ENCODE results near the gene PPP4R1.
"Not testable (repeated sequence)": the region's sequence is repeated elsewhere in the genome, so short reads cannot be mapped to it uniquely, and the experiment has no call there.

Gene PPP4R1

DNA sequence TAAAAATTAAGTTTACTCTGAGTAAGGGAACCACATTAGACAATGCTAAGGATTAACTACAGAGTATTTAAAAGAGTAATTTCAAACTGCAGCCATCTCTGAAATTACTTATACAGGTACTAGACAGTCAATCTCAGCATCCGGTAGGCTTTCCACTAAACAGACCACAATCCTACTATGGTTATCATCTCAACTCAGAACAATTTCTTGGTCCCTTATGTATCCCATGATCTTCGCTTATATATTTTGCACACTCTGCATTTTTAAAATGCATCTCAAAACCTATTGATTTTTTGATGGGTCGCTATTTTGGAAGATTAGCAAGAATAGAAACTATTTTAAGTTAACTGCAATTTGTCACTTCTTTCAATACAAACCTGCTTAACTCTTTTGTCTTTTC, 1.4 kb downstream of the PPP4R1 start:
- TF ChIP-seq, protein P1, sequence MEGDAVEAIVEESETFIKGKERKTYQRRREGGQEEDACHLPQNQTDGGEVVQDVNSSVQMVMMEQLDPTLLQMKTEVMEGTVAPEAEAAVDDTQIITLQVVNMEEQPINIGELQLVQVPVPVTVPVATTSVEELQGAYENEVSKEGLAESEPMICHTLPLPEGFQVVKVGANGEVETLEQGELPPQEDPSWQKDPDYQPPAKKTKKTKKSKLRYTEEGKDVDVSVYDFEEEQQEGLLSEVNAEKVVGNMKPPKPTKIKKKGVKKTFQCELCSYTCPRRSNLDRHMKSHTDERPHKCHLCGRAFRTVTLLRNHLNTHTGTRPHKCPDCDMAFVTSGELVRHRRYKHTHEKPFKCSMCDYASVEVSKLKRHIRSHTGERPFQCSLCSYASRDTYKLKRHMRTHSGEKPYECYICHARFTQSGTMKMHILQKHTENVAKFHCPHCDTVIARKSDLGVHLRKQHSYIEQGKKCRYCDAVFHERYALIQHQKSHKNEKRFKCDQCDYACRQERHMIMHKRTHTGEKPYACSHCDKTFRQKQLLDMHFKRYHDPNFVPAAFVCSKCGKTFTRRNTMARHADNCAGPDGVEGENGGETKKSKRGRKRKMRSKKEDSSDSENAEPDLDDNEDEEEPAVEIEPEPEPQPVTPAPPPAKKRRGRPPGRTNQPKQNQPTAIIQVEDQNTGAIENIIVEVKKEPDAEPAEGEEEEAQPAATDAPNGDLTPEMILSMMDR (IDR thresholded peaks at IDR 0.05; ENCODE audit: insufficient read depth, low read length, missing control alignments) = no peak
- ChIA-PET POLR2A (interaction anchor here (0.9 kb wide), 1 partner anchor 60 kb away, joined by 3 read pairs; no protein-coding TSS in a partner anchor), CTCF (interaction anchor here (0.7 to 4.6 kb wide), 11 partner anchors 9 to 530 kb away, joined by 3 to 29 read pairs (median 5); no protein-coding TSS in a partner anchor)
- peak overlapping the region; percentile 71 for H3K4me3 ChIP-seq (ENCODE audit: low read depth, low read length)
- DNase-seq (ENCODE audit: low read depth, low spot score) = no peak

DNA sequence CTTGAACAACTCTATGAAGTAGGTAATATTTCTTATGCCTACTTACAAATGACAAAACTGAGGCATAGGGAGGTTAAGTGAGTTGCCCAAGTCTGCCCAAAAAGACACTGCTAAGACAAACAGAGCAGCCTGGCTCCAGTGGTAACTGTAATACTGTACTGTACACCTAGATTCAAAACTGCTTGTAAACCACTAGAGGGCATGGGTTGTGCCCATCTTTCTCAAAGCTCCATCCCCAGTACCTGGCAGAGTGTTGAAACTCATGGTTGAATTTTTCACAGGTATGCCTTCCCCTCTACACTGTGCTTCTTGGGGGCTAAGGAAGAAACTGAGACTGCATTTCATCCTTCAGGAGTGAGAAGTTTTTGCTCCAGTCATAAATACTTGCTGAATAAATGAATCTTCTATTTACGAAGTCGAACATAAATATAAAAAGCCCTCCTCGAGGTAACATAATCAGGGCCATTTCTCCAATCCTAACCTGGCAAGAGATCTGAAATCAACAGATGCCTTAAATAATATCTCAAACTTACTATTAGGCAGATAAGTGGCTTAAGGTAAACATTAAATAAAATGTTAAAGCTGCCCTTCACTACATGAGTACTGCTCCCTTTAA, 2.0 kb downstream of the PPP4R1 start:
- TF ChIP-seq, protein P1 (IDR thresholded peaks at IDR 0.05; ENCODE audit: insufficient read depth, low read length, missing control alignments) = peak; percentile 69
- H3K4me3 ChIP-seq (ENCODE audit: low read depth, low read length) = peak overlapping the region; percentile 71
- CTCF ChIA-PET = interaction anchor here (0.7 to 4.6 kb wide), 20 partner anchors 8 to 529 kb away, joined by 3 to 29 read pairs (median 4); no protein-coding TSS in a partner anchor
- no peak for DNase-seq (ENCODE audit: low read depth, low spot score)
- POLR2A ChIA-PET = interaction anchor here (0.9 kb wide), 1 partner anchor 61 kb away, joined by 3 read pairs; no protein-coding TSS in a partner anchor

DNA sequence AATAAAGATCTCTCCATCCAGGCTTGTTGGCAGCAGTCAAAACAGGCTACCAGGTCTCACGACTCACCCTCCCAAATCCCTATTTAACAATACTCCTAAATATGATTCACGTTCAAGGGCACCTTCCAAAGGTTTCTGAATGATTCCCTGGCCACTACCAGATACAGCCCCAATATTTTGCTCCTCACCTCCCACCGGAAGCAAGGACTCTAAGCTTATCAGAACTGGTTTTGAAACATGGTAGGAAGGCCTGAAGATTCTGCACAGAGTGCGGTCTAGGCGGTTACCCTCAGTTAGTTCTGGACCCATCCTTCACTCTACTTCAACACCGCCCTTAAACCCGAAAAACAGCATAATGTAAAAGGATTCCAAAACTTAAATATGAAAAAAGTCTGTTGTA, 5.2 kb downstream of the PPP4R1 start:
- no peak for DNase-seq (ENCODE audit: low read depth, low spot score)
- no peak overlapping the region for H3K4me3 ChIP-seq (ENCODE audit: low read depth, low read length)
- TF ChIP-seq, protein P1 (IDR thresholded peaks at IDR 0.05; ENCODE audit: insufficient read depth, low read length, missing control alignments) = no peak
- POLR2A ChIA-PET = no interaction called here
- CTCF ChIA-PET = interaction anchor here (0.7 to 4.6 kb wide), 5 partner anchors 9 to 75 kb away, joined by 3 to 29 read pairs (median 7); no protein-coding TSS in a partner anchor

DNA sequence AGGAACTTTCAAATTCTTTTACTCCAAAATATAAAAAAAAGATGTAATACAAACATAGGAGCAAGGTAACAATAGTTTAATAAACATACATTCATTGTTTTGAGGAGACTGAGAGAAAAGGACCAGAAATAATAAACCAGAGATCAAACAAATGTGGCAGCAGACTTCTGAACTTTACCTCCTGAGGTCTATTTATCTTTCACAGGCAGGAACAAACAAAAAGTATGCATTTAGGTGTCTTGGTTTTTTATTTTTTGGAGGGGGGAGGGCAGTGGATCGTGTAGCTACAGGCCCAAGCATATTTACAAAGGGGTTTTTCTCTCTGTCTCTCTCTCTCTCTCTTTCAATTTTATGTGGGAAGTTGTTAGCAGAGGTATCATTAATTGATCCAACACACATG, 5.6 kb downstream of the PPP4R1 start:
- H3K4me3 ChIP-seq (ENCODE audit: low read depth, low read length) = no peak overlapping the region
- ChIA-PET POLR2A (no interaction called here), CTCF (interaction anchor here (0.8 to 2.2 kb wide), 2 partner anchors 12 to 65 kb away, joined by 3 to 7 read pairs; no protein-coding TSS in a partner anchor)
- TF ChIP-seq, protein P1 (IDR thresholded peaks at IDR 0.05; ENCODE audit: insufficient read depth, low read length, missing control alignments) = no peak
- DNase-seq (ENCODE audit: low read depth, low spot score) = no peak

DNA sequence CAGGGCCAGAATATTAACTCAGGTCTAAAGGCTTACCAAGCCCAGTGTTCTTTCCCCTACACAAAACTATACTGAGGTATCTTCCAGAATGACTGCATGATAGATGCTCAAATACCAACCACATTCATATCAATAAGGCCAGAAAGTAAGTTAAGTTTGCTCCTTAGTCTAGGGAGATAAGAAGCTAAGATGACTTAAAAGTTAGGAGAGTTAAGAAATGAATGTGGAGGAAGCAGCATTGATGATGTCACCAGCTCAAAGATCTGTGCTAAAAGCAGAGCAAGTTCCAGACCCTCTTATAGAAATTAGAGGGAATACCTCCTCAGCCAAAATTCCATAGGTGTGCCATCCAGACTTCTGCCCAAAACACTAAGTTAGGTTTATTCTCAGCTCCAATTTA, 6.1 kb downstream of the PPP4R1 start:
- ChIA-PET POLR2A (interaction anchor here (0.7 kb wide), 1 partner anchor 92 kb away, joined by 3 read pairs; no protein-coding TSS in a partner anchor), CTCF (interaction anchor here (2.2 kb wide), 1 partner anchor 65 kb away, joined by 7 read pairs; no protein-coding TSS in a partner anchor)
- TF ChIP-seq, protein P1 (IDR thresholded peaks at IDR 0.05; ENCODE audit: insufficient read depth, low read length, missing control alignments) = no peak
- no peak for DNase-seq (ENCODE audit: low read depth, low spot score)
- no peak overlapping the region for H3K4me3 ChIP-seq (ENCODE audit: low read depth, low read length)

DNA sequence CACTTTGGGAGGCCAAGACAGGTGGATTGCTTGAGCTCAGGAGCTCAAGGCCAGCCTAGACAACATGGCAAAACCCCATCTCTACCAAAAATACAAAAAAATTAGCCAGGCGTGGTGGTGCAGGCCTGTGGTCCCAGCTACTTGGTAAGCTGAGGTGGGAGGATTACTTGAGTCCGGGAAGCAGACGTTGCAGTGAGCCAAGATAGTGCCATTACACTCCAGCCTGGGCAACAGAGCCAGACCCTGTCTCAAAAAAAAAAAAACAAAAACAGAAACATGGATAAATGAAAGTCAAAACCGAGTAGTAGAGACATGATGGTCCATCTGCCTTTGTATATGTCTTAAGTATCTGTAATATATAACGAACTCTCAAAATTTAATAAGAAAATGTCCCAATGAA, 7.2 kb downstream of the PPP4R1 start:
- H3K4me3 ChIP-seq (ENCODE audit: low read depth, low read length); DNase-seq (ENCODE audit: low read depth, low spot score); POLR2A ChIA-PET; CTCF ChIA-PET: not testable (repeated sequence)

Data from AG04449 (cell line).